ENCODE measurements around the gene ABLIM2.
"Not testable (repeated sequence)": the region's sequence is repeated elsewhere in the genome, so short reads cannot be mapped to it uniquely, and the experiment has no call there.

Gene ABLIM2

DNA sequence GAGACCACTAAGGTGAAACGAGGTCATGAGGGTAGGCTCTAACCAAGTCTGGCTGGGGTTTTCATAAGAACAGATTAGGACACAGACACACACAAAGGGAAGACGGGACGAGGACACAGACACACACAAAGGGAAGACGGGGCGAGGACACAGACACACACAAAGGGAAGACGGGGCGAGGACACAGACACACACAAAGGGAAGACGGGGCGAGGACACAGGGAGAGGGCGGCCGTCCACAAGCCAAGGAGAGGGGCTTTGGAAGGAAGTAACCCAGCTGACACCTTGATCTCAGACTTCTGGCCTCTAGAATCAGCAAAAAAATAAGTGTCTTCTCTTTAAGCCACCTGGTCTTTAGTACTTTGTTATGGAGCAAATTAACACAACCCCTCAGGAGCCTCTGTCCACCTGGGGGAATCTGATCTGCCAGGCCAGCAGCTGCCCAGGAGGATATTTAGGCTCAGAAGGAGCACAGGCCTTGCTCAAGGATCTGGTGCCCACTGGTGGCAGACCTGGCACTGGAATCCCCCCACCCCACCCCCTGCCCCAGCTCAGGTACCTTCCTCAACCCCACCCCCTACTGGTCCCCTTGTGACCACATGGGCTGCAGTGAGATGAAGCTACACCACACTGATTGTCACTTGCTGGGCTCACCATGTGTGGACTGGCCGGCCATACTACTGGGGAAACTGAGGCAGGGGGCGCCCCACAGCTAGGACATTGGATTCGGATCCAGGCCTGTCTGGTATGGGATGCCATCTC is 2.8 kb downstream of the ABLIM2 start:
- no peak for DNase-seq

DNA sequence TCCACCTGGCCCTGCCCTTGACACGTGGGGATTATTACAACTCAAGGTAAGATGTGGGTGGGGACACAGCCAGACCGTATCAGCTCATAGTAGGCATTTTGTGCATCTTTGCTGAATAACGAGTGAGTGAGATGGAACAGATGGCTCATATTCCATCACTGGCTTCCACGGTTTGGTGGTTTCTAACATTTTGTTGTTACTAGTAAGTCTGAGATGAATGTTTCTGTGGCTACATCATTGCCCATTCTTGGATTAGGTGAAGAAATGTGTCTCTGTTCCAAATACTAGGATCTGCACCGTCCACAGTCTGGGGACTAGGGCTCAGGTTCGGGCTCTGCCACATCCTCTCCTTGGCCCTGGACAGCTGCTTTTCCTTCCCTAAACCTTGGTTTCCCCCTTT is 3.6 kb downstream of the ABLIM2 start:
- DNase-seq, result no peak

DNA sequence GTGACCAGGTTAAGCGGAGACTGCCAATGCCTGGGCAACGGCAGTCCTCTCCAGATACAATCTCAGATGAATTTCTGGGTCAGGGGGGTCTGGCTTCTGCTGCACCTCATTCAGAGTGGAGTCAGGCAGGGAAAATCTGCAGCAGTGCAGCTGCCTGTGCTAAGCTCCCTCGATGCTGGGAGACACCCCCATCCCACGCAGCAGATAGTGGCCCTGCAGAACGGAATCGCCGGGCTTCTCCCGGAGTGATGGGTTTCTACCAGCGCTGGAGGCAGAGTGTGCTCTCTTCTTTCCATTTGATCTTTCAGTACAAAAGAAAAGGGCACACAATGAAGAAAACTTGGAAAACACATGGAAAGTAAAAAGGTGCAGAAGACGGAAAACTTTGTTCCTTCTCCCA is 5.2 kb downstream of the ABLIM2 start:
- DNase-seq, result no peak

DNA sequence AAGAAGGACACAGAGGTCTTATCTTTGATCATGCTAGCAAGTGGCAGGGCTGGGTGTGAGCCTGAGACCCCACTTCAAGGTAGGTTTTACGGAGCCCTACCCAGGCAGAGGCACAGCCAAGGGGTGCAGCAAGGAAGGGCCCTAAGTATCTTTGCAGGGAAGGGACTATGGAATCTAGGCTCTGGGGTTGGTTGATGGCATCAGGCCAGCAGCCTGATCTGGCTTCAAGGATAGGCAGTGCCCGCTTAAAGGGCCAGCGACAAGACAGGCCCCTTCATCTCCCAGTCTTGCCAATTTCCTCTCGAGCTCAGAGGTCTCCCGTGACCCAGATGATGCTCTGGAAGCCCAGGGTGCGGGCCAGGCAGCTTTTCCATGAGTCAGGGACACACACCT is 5.8 kb downstream of the ABLIM2 start:
- no peak for DNase-seq

DNA sequence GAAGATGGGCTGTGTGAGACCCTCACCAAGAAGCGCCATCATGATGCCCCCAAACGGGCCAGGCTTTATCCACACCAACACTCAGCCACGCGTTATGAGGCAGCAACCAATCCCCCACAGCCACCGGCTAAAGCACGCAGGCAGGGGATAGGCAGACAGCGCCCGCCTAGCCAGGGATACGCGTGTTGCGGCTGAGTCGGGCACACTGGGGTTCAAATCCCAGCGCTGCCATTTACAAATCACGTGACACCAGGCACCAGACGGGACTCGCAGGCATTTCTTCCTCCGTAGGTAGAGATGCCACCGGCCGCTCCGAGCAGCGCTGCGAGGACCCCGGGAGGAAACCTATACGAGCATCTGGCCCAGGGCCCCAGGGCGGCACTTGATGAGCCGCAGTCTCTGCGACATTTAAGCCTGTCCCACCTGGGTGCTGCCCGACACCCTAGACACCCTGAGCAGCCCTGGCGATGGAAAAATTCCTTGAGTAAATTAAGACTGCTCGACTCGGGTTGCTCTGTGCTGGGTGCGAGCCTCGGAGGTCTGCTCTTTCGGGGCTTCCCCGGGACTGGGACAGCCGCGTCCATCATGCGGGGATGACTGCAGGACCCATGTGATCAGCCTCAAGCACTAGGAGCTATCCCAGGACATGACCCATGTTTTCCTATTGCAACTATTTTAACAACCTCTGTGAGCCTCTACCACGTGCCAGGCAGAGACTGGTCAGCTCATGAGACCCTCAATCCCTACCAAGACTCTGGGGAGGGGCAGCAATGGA is 6.3 kb downstream of the ABLIM2 start:
- no peak for DNase-seq

DNA sequence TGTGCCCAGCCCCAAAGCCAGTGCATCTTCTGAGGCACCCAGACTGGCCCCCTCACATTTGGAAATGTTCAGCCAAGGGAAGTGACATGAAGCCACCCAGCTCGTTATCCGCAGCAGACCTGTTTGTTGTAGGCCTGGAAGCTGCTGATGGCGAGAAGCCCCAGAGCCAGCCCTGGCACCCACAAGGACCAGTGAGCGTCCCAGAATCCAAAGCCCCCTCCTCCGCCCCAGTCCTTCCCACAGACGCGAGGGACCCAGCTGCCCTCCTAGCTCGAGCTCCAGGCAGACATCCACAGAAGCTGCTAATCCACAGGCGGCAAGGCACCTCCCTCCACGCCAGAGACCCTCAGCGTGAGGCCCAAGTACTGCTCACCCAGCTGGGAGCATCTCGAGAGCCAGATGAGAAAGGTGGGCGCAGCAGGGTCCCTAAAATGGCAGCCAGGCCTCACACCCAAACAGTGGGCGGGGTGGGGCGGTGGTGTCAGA is 7.4 kb downstream of the ABLIM2 start:
- DNase-seq, result no peak

DNA sequence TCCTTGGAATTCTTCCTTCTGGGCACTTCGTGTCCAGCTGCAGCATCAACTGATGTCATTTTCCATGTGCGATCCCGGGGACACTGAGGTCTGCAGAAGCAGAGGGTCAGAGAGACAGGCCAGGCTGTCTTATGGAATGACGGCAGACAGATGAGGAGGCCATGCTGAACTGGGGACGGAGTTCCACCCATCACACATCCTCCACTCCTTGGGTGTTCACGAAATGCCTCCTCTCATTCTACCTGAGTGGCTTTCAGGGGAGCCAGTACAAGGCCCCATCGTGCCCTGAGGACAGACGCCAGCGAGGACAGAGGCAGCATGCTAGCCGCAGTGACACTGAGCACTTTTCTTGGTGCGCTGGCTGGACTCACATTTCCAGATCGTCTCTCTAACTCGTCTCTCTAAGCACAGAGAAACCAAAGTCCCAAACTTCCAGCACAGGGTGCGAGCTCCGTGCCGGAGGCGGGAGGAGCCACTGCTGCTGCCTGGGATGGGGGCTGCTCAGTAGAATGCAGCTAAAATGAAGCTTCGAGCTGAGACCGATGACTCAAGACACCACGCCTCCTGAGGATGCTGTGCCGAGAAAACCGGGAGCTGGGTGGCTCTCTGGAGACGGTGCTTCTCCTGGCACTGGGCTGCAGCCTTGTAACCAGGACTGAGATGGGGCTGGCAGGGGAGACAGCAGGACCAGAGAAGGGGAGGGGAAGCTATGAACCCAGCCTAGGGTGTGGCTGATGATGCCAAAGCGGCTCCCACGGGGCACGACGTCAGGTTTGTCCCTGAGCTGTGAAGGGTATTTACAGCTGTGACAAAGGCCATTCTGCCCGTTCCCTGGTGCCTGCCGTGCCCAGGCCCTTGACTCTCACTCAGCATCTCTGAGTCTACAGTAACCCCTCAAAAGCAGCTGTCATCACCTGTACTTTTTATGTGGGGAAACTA is 8.2 kb downstream of the ABLIM2 start:
- no peak for DNase-seq

DNA sequence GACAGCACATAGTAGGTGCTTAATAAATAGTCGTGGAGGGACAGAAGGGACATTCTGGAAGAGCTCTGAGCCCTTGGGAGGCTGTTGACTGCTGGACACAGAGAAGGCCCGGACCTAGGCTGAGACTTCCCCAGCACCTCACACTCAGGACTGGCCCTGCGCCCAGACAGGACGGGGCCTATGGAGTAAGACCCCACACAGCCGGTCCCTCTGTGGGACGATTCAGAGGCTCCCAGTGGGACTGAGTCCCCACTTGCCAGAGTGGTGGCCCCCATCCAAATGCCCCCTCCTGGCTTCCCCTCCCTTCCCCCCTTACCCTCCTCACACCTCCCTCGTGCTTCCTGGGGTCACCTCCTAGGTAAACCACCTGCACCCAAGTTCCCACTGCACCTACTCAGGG is 8.9 kb downstream of the ABLIM2 start:
- no peak for DNase-seq

DNA sequence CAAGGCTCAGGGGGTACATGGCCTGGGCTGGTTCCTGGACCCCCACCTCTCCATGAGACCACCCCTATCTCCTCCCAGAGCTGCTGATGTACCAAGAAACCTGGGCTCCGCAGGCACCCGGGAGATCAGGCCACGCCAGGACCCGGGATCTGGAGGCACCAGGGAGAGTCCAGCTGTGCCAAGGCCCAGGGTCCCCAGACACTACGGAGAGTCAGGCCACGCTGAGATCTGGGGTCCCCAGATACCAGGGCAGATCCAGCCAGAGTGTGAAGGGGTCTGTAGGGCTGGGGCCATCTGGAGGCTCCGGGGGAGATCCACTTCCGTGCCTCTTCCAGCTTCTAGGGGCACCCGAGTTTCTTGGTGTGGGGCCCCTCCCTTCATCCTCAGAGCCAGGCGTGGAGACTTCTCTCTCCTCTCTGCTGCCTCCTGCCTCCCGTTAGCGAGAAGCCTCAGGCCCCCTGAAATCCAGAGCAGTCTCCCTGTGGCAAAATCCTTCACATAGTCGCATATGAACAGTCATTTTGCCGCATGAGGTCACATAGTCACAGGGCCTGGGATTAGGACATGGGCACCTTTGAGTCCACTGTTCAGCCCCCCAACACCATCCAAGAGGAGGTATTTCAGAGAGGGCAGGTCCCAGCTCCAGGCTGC is 9.7 kb downstream of the ABLIM2 start:
- no peak for DNase-seq

DNA sequence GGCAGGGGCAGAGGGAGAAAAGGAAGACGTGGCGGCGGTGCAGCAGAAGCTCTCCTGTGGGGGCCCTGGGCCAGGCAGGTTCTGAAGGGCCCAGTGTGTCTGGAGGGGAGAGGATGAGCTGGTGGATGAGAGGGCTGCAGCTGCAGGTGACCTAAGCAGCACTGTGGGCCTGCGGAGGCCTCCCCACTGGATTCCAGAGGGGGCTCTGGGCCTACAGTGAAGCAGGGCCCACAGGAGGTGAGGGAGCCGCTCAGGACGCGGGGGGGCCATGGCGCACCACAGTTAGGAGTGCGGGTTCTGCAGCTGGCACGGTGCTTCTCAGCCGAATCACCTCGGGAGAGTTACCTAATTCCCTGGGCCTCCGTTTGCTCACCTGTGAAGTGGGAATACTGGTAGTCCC is 10.5 kb downstream of the ABLIM2 start:
- no peak for DNase-seq

DNA sequence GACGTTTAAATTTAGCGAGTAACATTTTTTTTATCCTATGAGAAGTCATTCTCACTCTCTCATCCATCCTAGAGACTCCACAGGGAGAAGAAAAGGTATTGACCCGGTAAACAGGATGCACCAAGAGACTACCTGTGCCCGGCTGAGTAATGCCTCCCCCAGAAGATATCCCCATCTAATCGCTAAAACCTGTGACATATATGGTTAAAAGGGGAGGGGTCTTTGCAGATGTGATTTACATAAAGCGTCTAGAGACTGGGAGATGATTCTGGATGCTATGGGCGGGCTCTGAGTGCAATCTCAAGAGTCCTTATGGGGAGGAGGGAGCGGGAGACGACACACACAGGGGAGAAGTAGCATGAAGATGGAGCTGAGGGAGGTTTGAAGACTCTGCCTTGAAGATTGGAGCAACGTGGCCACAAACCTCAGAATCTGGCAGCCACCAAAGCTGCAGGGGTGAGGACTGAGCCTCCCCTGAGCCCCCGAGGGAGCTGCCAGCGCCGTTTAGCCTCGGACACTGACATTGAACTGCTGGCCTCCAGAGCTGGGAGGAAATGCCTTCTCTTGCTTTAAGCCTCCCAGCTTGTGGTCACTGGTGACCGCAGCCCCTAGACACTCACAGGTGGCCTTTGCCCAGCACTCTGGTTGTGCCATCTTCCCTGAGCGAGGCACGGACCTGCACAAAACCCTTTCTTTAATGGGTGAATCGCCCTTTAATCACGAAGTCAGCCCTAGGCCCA is 11.2 kb downstream of the ABLIM2 start:
- DNase-seq, result no peak

DNA sequence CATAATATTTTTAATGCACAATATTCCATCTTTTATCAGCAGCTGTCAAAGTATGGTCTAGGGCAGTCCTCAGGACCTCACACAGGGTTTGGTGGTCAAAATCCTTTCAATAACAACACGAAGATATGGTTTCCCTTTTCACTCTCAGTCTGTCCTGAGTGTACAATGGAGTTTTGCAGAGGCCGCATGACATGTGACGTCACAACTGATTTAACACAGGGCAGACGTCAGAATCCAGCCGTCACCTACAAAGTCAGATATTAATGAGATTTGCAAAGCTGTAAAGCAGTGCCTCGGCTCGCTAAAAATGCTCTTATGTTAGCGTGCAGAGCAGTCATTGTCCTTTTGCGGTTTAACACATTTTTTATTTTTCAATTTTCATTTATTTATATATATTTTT is 12.5 kb downstream of the ABLIM2 start:
- DNase-seq, result no peak

DNA sequence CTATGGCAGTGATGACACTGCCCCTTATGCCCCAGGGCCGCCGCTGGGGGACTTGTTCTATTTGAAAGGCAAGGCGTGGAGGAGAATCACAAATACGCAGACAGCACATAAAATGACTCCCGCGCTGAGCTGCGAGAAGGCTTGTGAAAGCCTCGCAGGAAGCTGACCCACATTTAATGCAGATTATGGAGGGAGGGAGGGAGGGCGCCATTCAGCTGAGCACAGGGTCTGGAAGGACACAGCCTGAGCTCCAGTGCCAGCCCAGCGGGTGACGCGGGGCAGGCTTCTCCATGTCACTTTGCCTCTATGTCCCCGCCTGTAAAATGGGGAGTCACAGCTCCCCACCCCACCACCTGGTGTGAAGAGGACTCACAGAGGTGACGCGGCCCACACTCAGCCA is 14.3 kb downstream of the ABLIM2 start:
- DNase-seq, result no peak

DNA sequence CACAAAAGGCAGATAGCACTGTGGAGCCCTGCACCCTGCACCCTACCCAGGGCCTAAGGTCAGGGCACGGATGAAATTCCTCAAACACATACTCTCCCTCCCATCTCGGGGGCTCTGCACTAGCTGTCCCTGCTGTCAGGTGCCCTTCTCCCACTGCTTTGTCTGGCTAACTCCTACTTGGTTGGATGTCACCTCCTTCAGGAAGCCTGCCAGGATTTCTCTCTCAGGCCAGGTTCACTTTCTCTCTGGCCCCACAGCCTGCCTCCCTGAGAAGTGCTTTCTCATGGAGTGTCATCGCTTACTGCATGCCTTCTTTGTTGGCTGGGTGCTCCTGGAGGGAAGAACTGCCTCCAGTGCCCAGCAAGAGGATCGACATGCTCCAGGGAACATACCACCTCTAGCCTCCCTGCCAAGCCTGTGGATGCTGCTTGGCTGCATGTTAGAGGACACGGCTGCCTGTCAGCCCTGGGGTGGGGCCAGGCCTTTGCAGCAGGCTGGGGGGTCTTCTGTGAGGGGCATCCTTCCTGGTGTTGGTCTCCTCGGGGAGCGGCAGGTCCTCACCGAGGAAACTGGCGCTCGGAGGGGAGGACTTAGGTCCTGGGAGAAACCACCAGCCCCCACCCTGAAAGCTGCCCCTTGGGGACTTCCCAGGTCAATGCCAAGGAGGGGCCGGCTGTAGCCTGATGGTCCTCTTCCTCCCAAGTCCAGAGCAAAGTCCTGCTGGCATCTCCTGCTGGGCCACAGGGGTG is 15.0 kb downstream of the ABLIM2 start:
- DNase-seq, result no peak

DNA sequence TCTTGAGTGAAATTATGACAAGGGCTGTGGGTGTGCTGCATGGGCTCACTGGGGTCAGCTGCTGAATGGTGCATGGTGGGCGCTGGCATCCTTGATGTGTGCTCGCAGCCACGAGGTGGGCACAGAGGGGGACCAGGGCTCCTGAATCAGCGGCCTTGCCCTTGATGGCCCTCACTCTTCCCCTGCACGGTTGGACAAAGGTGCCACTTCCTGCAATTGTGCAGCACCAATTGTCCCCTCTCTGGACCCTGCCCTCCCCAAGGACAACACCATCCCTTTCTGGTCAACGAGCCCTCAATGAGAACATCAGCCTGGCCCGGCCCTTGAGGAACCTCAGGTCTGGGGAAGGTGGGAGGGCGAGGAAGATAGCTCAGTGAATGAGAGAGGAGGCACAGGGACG is 16.1 kb downstream of the ABLIM2 start:
- DNase-seq, result no peak

DNA sequence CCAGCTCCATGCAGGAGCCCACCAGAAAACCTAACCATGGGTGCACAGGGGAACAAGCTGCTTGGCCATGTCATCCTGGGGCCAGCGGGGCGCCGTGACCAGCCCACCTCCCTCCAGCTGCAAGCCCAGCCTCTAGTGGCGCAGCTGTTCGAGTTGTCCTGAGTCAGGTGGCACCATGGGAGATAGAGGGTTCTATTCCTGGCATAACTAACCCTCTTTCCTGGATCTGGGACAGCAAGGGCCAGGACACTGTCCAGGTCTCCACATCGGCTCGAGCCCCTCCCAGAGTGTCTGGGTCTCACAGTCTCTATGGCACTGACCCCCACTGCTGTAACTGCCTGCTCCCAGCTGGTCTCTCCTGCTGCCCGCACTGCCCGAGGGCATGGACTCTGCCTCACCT is 16.7 kb downstream of the ABLIM2 start:
- no peak for DNase-seq

DNA sequence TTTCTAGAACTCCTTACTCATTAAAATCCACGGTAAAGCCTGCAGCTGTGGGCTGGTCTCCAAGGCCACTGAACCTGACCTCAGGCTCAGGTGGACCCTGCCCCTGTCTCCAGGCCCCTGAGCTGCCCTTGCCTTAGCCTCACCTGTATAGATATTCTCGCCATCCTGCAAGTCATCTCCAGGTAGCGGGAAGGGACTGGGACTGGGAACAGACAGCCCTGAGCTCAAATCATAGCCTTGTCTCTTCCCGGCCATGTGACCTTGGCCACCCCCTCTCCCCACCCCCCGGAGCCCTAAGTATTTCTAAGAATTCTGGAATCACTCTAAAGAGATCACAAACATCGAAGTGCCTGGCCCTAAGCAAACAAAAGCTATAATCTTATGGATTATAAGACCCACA is 17.7 kb downstream of the ABLIM2 start:
- no peak for DNase-seq

DNA sequence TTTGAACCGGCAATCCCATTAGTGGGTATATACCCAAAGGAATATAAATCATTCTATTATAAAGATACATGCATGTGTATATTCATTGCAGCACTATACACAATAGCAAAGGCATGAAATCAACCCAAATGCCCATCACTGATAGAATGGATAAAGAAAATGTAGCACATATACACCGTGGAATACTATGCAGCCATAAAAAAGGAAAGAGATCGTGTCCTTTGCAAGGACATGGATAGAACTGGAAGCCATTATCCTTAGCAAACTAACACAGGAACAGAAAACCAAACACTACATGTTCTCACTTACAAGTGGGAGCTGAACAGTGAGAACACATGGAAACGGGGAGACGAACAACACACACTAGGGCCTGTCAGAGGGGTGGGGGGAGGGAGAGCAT is 18.9 kb downstream of the ABLIM2 start:
- not testable (repeated sequence) for DNase-seq

DNA sequence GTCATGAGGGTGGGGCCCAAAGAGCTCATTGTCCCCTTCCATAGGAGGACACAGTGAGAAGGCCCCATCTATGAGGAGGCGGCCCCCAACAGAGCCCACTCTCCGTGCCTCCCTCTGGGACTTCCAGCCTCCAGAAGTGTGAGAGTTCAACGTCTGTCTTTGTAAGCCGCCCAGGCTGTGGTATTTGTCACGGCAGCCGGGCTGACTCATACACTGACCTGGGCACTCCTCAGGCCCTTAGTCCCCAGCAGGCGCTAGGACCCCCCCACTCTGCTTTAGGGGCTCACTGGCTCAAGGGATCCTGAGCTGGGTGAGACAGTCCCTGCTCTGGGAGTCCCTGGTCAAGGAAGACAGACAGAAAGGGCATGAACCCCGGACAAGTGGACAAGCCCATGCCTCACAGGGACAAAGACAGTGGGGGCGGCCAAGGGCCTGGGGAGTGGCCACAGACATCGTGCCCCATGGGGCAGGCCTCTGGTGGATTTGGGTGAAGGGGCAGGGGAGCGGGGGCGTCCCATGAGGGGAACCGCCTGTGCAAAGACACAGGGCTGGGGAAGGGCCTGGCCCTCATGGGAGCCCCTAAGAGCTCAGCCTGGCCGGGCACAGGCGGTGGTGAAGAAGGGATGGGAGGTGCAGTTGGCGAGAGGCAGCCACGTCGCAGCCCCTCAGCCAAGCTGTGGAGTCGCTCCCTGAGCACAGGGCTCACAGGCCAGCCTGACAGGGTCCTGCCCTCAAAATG is 21.5 kb downstream of the ABLIM2 start:
- DNase-seq, result no peak

DNA sequence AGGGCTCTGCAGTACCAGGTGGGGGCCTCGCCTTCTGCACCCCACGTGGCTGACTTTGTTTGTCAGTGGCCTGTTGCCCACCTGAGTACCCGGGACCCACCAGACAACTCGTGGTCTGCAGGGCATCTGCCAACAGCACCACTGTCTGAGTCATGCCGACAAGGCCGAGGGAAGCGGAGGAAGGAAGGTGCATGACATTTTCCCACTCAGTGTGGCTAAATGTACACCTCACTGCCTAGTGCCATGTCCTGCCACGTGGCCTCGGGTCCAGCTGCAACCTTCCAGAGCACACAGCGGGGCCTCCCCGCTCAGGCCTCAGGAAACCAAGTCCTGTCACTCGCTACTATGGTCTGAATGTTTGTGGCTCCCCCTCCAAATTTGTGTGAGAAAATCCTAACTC is 22.1 kb downstream of the ABLIM2 start:
- no peak for DNase-seq

DNA sequence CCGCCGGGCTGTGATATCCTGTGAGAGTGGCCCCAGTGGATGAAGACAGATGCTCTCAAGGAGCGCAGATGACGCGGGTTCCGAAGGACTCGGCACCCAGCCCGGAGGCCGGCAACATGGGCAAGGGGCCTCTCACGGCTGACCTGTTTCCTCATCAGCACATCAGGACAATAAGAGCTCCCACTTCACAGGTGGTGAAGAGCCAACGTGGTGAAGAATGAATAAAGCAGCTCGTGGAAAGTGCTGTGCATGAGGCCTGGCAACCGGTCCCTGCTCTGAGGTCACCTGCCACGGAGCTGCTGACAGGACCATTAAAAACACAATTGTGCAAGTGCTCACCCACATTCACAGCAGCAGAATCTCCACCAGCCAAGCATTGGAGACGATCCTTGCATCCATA is 22.9 kb downstream of the ABLIM2 start:
- DNase-seq, result no peak
